GM23338 (cell line): ENCODE data around the gene TLR9.

ENCODE experiments used
- CREB1 ChIP-seq: fragments of 250-450 bp; sonication (Bioruptor Pico); IDR thresholded peaks from 2 replicates; pipeline ENCODE4 v1.5.0; 2020; ENCODE audit warnings: low read depth, mild to moderate bottlenecking, moderate library complexity
- EZH2 ChIP-seq: fragments of 200-600 bp; sonication (generic); IDR thresholded peaks from one replicate; pipeline ENCODE4 v1.8.0; 2017; ENCODE audit warnings: antibody characterized with exemption, mild to moderate bottlenecking, low read depth; ENCODE audit not compliant: unreplicated experiment
- EZH2phosphoT487 ChIP-seq: fragments of 200-600 bp; sonication (generic); IDR thresholded peaks from one replicate; pipeline ENCODE4 v1.8.1; 2018; ENCODE audit warnings: antibody characterized with exemption; ENCODE audit not compliant: unreplicated experiment
- JUNB ChIP-seq: IDR thresholded peaks from one replicate; pipeline ENCODE4 v1.6.1; 2016; ENCODE audit warnings: antibody characterized with exemption; ENCODE audit not compliant: unreplicated experiment
- NANOG ChIP-seq: IDR thresholded peaks from 2 replicates; pipeline ENCODE4 v1.6.1; 2016; ENCODE audit warnings: antibody characterized with exemption, borderline replicate concordance
- POLR2AphosphoS5 ChIP-seq: IDR thresholded peaks from 2 replicates; pipeline ENCODE4 v1.6.1; 2016; ENCODE audit warnings: antibody characterized with exemption, low read depth
- STAT1 ChIP-seq: IDR thresholded peaks from one replicate; pipeline ENCODE4 v1.6.1; 2016; ENCODE audit warnings: antibody characterized with exemption; ENCODE audit not compliant: unreplicated experiment
- ZNF114 ChIP-seq: fragments of 250-450 bp; sonication (Bioruptor Pico); IDR thresholded peaks from 2 replicates; pipeline ENCODE4 v1.5.0; 2020; ENCODE audit warnings: mild to moderate bottlenecking, moderate library complexity
- TF ChIP-seq, protein P1 (sequence below), 2 experiments: fragments of 200-600 bp in 1 of 2; sonication (generic) in 1 of 2; conservative IDR thresholded peaks; 2 replicates each; pipeline versions ENCODE4 v1.5.1 to v1.6.1; 2016 to 2017; ENCODE audit warnings: antibody characterized with exemption in 2 of 2, low read depth in 2 of 2, mild to moderate bottlenecking in 2 of 2, moderate library complexity in 1 of 2
- TF ChIP-seq, protein P2 (sequence below): IDR thresholded peaks from 2 replicates; pipeline ENCODE4 v1.6.1; 2016; ENCODE audit warnings: antibody characterized with exemption
- TF ChIP-seq, protein P3 (sequence below): IDR thresholded peaks from one replicate; pipeline ENCODE4 v1.6.1; 2018; ENCODE audit warnings: antibody characterized with exemption; ENCODE audit not compliant: unreplicated experiment

DNA sequence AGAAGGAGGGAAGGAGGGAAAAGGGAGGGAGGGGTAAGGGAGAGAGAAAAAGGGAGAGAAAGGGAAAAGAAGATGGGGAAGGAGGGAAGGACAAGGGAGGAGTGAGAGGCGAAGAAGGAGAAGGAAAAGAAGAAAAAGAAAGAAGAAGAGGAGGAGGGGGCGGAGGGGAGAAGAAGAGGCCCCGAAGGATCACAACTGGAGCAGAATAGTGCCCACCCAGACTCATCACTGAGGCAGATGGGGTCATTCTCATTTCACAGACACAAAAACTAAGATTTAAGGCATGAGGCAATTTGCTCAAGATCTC lies 30.2 kb downstream of the TLR9 start:
- TF ChIP-seq, protein P1, sequence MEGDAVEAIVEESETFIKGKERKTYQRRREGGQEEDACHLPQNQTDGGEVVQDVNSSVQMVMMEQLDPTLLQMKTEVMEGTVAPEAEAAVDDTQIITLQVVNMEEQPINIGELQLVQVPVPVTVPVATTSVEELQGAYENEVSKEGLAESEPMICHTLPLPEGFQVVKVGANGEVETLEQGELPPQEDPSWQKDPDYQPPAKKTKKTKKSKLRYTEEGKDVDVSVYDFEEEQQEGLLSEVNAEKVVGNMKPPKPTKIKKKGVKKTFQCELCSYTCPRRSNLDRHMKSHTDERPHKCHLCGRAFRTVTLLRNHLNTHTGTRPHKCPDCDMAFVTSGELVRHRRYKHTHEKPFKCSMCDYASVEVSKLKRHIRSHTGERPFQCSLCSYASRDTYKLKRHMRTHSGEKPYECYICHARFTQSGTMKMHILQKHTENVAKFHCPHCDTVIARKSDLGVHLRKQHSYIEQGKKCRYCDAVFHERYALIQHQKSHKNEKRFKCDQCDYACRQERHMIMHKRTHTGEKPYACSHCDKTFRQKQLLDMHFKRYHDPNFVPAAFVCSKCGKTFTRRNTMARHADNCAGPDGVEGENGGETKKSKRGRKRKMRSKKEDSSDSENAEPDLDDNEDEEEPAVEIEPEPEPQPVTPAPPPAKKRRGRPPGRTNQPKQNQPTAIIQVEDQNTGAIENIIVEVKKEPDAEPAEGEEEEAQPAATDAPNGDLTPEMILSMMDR (conservative IDR thresholded peaks at IDR 0.05; ENCODE audit: low read depth in 2 of 2), result no peak
- no peak for TF ChIP-seq POLR2AphosphoS5
- TF ChIP-seq, protein P2, sequence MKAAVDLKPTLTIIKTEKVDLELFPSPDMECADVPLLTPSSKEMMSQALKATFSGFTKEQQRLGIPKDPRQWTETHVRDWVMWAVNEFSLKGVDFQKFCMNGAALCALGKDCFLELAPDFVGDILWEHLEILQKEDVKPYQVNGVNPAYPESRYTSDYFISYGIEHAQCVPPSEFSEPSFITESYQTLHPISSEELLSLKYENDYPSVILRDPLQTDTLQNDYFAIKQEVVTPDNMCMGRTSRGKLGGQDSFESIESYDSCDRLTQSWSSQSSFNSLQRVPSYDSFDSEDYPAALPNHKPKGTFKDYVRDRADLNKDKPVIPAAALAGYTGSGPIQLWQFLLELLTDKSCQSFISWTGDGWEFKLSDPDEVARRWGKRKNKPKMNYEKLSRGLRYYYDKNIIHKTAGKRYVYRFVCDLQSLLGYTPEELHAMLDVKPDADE, result no peak
- TF ChIP-seq, protein P3, sequence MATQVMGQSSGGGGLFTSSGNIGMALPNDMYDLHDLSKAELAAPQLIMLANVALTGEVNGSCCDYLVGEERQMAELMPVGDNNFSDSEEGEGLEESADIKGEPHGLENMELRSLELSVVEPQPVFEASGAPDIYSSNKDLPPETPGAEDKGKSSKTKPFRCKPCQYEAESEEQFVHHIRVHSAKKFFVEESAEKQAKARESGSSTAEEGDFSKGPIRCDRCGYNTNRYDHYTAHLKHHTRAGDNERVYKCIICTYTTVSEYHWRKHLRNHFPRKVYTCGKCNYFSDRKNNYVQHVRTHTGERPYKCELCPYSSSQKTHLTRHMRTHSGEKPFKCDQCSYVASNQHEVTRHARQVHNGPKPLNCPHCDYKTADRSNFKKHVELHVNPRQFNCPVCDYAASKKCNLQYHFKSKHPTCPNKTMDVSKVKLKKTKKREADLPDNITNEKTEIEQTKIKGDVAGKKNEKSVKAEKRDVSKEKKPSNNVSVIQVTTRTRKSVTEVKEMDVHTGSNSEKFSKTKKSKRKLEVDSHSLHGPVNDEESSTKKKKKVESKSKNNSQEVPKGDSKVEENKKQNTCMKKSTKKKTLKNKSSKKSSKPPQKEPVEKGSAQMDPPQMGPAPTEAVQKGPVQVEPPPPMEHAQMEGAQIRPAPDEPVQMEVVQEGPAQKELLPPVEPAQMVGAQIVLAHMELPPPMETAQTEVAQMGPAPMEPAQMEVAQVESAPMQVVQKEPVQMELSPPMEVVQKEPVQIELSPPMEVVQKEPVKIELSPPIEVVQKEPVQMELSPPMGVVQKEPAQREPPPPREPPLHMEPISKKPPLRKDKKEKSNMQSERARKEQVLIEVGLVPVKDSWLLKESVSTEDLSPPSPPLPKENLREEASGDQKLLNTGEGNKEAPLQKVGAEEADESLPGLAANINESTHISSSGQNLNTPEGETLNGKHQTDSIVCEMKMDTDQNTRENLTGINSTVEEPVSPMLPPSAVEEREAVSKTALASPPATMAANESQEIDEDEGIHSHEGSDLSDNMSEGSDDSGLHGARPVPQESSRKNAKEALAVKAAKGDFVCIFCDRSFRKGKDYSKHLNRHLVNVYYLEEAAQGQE, result no peak
- no peak for TF ChIP-seq EZH2
- no peak for TF ChIP-seq EZH2phosphoT487
- TF ChIP-seq NANOG, result no peak
- no peak for TF ChIP-seq ZNF114 (CRISPR knock-in tag)
- no peak for TF ChIP-seq STAT1
- no peak for TF ChIP-seq CREB1 (CRISPR knock-in tag)
- TF ChIP-seq JUNB, result no peak
